ENCODE data around the gene TFEC.
"Not testable (repeated sequence)": the region's sequence is repeated elsewhere in the genome, so short reads cannot be mapped to it uniquely, and the experiment has no call there.

GRCh38 chr7:116047261-116047660 lies 16.7 kb upstream of the TFEC start:
- not testable (repeated sequence) for TF ChIP-seq CTCF (conservative IDR thresholded peaks at IDR 0.05 in 1 of 2, IDR thresholded peaks at IDR 0.05 in 1 of 2; ENCODE audit: extremely low read depth in 1 of 2, insufficient read depth in 1 of 2, low read depth in 1 of 2, low read length in 2 of 2); EZH2 (IDR thresholded peaks at IDR 0.05; ENCODE audit: borderline replicate concordance, low read length)

Measured in mammary epithelial cell (primary cell).